ENCODE results near the gene ZNF562.

ZNF562 gene

DNA sequence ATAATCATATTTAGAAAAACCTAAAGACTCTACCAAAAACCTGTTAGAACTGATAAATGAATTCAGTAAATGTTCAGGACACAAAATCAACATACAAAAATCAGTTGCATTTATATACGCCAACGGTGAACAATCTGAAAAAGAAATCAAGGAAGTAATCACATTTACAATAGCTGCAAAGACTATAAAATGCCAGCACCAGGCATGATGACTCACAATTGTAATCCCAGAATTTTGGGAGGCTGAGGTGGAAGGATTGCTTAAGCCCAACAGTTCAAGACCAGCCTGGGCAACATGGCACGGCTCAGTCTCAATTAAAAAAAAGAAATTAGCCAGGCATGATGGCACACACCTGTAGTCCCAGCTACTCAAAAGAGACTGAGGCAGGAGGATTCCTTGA lies 7.0 kb downstream of the ZNF562 start:
- no peak for TF ChIP-seq SIN3A (IDR thresholded peaks at IDR 0.05; ENCODE audit: borderline replicate concordance, insufficient read depth, low read length)

DNA sequence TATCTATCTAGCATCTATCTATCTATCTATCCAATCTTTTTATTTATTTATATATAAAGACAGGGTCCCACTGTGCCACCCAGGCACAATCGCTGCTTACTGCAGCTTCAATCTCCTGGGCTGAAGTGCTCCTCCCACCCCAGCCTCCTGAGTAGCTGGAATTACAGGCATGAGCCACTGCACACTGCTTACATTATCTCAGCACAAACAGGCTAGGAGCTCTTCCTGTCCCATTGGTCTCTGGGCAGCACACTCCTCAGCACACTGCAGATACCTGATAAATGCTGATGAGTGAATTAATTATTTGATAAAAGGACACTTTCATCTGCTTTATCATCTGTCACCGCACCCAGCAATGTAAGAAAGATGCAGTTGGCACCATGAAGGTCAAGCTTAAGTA lies 16.1 kb downstream of the ZNF562 start:
- TF ChIP-seq, protein P1, sequence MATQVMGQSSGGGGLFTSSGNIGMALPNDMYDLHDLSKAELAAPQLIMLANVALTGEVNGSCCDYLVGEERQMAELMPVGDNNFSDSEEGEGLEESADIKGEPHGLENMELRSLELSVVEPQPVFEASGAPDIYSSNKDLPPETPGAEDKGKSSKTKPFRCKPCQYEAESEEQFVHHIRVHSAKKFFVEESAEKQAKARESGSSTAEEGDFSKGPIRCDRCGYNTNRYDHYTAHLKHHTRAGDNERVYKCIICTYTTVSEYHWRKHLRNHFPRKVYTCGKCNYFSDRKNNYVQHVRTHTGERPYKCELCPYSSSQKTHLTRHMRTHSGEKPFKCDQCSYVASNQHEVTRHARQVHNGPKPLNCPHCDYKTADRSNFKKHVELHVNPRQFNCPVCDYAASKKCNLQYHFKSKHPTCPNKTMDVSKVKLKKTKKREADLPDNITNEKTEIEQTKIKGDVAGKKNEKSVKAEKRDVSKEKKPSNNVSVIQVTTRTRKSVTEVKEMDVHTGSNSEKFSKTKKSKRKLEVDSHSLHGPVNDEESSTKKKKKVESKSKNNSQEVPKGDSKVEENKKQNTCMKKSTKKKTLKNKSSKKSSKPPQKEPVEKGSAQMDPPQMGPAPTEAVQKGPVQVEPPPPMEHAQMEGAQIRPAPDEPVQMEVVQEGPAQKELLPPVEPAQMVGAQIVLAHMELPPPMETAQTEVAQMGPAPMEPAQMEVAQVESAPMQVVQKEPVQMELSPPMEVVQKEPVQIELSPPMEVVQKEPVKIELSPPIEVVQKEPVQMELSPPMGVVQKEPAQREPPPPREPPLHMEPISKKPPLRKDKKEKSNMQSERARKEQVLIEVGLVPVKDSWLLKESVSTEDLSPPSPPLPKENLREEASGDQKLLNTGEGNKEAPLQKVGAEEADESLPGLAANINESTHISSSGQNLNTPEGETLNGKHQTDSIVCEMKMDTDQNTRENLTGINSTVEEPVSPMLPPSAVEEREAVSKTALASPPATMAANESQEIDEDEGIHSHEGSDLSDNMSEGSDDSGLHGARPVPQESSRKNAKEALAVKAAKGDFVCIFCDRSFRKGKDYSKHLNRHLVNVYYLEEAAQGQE (IDR thresholded peaks at IDR 0.05; ENCODE audit: insufficient read depth in 1 of 2, low read depth in 2 of 2, low read length in 2 of 2) = no peak
- TF ChIP-seq POLR2AphosphoS5 (IDR thresholded peaks at IDR 0.05; ENCODE audit: low read depth, low read length) (no peak), SIN3A (IDR thresholded peaks at IDR 0.05; ENCODE audit: borderline replicate concordance, insufficient read depth, low read length) (no peak), FOXP2 (optimal IDR thresholded peaks at IDR 0.05; ENCODE audit: borderline replicate concordance, extremely low read depth, extremely low read length, insufficient read depth) (no peak), TAF1 (IDR thresholded peaks at IDR 0.05; ENCODE audit: borderline replicate concordance, insufficient read depth, low read length) (no peak)

- no peak for TF ChIP-seq POLR2AphosphoS5 (IDR thresholded peaks at IDR 0.05; ENCODE audit: low read depth, low read length)
- TF ChIP-seq TAF1 (IDR thresholded peaks at IDR 0.05; ENCODE audit: borderline replicate concordance, insufficient read depth, low read length) = no peak
- no peak for TF ChIP-seq FOXP2 (optimal IDR thresholded peaks at IDR 0.05; ENCODE audit: borderline replicate concordance, extremely low read depth, extremely low read length, insufficient read depth)
- TF ChIP-seq SIN3A (IDR thresholded peaks at IDR 0.05; ENCODE audit: borderline replicate concordance, insufficient read depth, low read length) = no peak
- TF ChIP-seq, protein P1 (IDR thresholded peaks at IDR 0.05; ENCODE audit: insufficient read depth in 1 of 2, low read depth in 2 of 2, low read length in 2 of 2) = no peak
Observed at GRCh38 chr19:9650345-9650744, 24.6 kb downstream of the ZNF562 start.

- TF ChIP-seq, protein P1 (IDR thresholded peaks at IDR 0.05; ENCODE audit: insufficient read depth in 1 of 2, low read depth in 2 of 2, low read length in 2 of 2) = no peak
- no peak for TF ChIP-seq POLR2AphosphoS5 (IDR thresholded peaks at IDR 0.05; ENCODE audit: low read depth, low read length)
Observed at GRCh38 chr19:9645472-9645871, 29.4 kb downstream of the ZNF562 start.

GRCh38 chr19:9644472-9644871 lies 30.4 kb downstream of the ZNF562 start:
- TF ChIP-seq POLR2AphosphoS5 (IDR thresholded peaks at IDR 0.05; ENCODE audit: low read depth, low read length) = no peak
- TF ChIP-seq, protein P1 (IDR thresholded peaks at IDR 0.05; ENCODE audit: insufficient read depth in 1 of 2, low read depth in 2 of 2, low read length in 2 of 2) = no peak
- no peak for TF ChIP-seq FOXP2 (optimal IDR thresholded peaks at IDR 0.05; ENCODE audit: borderline replicate concordance, extremely low read depth, extremely low read length, insufficient read depth)
- TF ChIP-seq SIN3A (IDR thresholded peaks at IDR 0.05; ENCODE audit: borderline replicate concordance, insufficient read depth, low read length) = no peak
- TF ChIP-seq TAF1 (IDR thresholded peaks at IDR 0.05; ENCODE audit: borderline replicate concordance, insufficient read depth, low read length) = no peak
